Measurements from ENCODE around the gene MED29. TPM values are rescaled to one million over a fixed set of nuclear protein-coding genes. Genes with fewer than 3 reads are reported as not detected.

The MED29 gene
- total RNA-seq, 1 experiment from 2014 or later: 32.0 TPM

GRCh38 chr19:39372047-39372802 lies 19.0 kb upstream of the MED29 start:
- RAD21 ChIA-PET (ENCODE audit: low non-redundant PET in 1 of 2, low total read pairs in 2 of 2, uncharacterized antibody in 2 of 2, unreplicated experiment in 2 of 2): no interaction called here
- no peak overlapping the region for H3K27ac ChIP-seq (ENCODE audit: low read depth, low read length)
- H3K27me3 ChIP-seq (ENCODE audit: insufficient read depth, low read length): no peaks in the 10 kb centered on the region
- H2AFZ ChIP-seq (ENCODE audit: low read depth, low read length, poor library complexity, severe bottlenecking): no peak overlapping the region
- peaks cover 34 to 61% of the 10 kb centered on the region in 2 experiments for H3K36me3 ChIP-seq (ENCODE audit: control insufficient read depth in 1 of 2, insufficient read depth in 2 of 2, low read length in 2 of 2)
- POLR2A ChIA-PET: no interaction called here
- CTCF ChIA-PET: no interaction called here
- no peak overlapping the region for H3K4me2 ChIP-seq (ENCODE audit: low read length)
- no peak for TF ChIP-seq MAX (IDR thresholded peaks at IDR 0.05)
- no peak for TF ChIP-seq ELF1 (IDR thresholded peaks at IDR 0.05; ENCODE audit: borderline replicate concordance, low read depth)
- no peak for TF ChIP-seq YY1 (IDR thresholded peaks at IDR 0.05; ENCODE audit: extremely low read depth, insufficient replicate concordance, low read depth, low read length)
- TF ChIP-seq POLR2A (IDR thresholded peaks at IDR 0.05; ENCODE audit: borderline replicate concordance, extremely low read depth, insufficient read depth, insufficient read length): no peak
- TF ChIP-seq CBX3 (IDR thresholded peaks at IDR 0.05; ENCODE audit: low read depth): no peak
- TF ChIP-seq ZNF274 (IDR thresholded peaks at IDR 0.05; ENCODE audit: low read depth, low read length): no peak
- TF ChIP-seq SRF (IDR thresholded peaks at IDR 0.05; ENCODE audit: low read depth): no peak
- no peak for TF ChIP-seq POLR2AphosphoS5 (IDR thresholded peaks at IDR 0.05; ENCODE audit: low read depth, low read length)
- TF ChIP-seq TCF7L2 (IDR thresholded peaks at IDR 0.05; ENCODE audit: borderline replicate concordance, extremely low read depth, insufficient read depth, insufficient read length): no peak
- no peak for TF ChIP-seq FOSL1 (IDR thresholded peaks at IDR 0.05; ENCODE audit: low read depth)
- TF ChIP-seq REST (IDR thresholded peaks at IDR 0.05; ENCODE audit: low read depth): no peak
- TF ChIP-seq EZH2phosphoT487 (IDR thresholded peaks at IDR 0.05; ENCODE audit: borderline replicate concordance): no peak
- TF ChIP-seq SP1 (IDR thresholded peaks at IDR 0.05; ENCODE audit: low read depth): no peak
- no peak for TF ChIP-seq EGR1 (IDR thresholded peaks at IDR 0.05; ENCODE audit: low read depth)
- TF ChIP-seq JUND (IDR thresholded peaks at IDR 0.05): no peak
- no peak for TF ChIP-seq SIN3A (IDR thresholded peaks at IDR 0.05; ENCODE audit: low read depth)
- no peak for TF ChIP-seq RAD21 (IDR thresholded peaks at IDR 0.05; ENCODE audit: low read depth)
- H3K9me3 ChIP-seq (ENCODE audit: control insufficient read depth in 1 of 2, insufficient read depth in 1 of 2, low read depth in 1 of 2, low read length in 2 of 2): no peaks in the 10 kb centered on the region
- no peak for ATAC-seq
- H3K4me1 ChIP-seq (ENCODE audit: control insufficient read depth in 1 of 2, insufficient read depth in 2 of 2, low read length in 2 of 2): no peaks in the 10 kb centered on the region
- no peak for DNase-seq (ENCODE audit: low read depth, low spot score)
- intact Hi-C loops (cut with micrococcal nuclease): no loop called here
- H3K9me2 ChIP-seq (ENCODE audit: insufficient read depth): no peaks in the 10 kb centered on the region
- H3K4me3 ChIP-seq (replicated peaks in 1 of 2; ENCODE audit: low read depth in 1 of 2, low read length in 2 of 2): no peak overlapping the region
- no peaks in the 10 kb centered on the region for H3K79me2 ChIP-seq (ENCODE audit: insufficient read depth, low read length)
- no TSS peak for BruUV-seq (replicated peaks)
- no peaks in the 10 kb centered on the region for H4K20me1 ChIP-seq (ENCODE audit: insufficient read depth)
- no peak overlapping the region for H3K9ac ChIP-seq (ENCODE audit: low read length)
